HG02610 (cell line): Measurements from ENCODE around the gene YPEL1.

Experiments
- ATAC-seq: cut with Tn5 transposase; IDR thresholded peaks from one replicate; pipeline ENCODE4 v1.9.1; 2021; ENCODE audit warnings: mild to moderate bottlenecking, moderate library complexity; ENCODE audit not compliant: unreplicated experiment

Gene YPEL1

GRCh38 chr22:21735200-21736083, at the start of gene YPEL1:
Gene YPEL1 (minus strand): TSS chr22:21735794. CDS start chr22:21710744, 25,050 bp downstream.
- peak; percentile 87 for ATAC-seq

- no peak for ATAC-seq
Observed at GRCh38 chr22:21780259-21780658, 44.7 kb upstream of the YPEL1 start.

- no peak for ATAC-seq
Observed at GRCh38 chr22:21779444-21779843, 43.9 kb upstream of the YPEL1 start.

- ATAC-seq, result no peak
Observed at GRCh38 chr22:21778705-21779363, 43.2 kb upstream of the YPEL1 start.

- ATAC-seq, result no peak
Observed at GRCh38 chr22:21771631-21771976, 36.0 kb upstream of the YPEL1 start.

- no peak for ATAC-seq
Observed at GRCh38 chr22:21768435-21768834, 32.8 kb upstream of the YPEL1 start.

GRCh38 chr22:21766691-21767462, 31.3 kb upstream of the YPEL1 start:
- ATAC-seq, result peak; percentile 69

- no peak for ATAC-seq
Observed at GRCh38 chr22:21765909-21766529, 30.4 kb upstream of the YPEL1 start.

GRCh38 chr22:21764038-21764804, 28.6 kb upstream of the YPEL1 start:
- ATAC-seq, result no peak

- ATAC-seq, result peak; percentile 60
Observed at GRCh38 chr22:21762712-21763581, 27.4 kb upstream of the YPEL1 start.

GRCh38 chr22:21761994-21762680, 26.5 kb upstream of the YPEL1 start:
- no peak for ATAC-seq

GRCh38 chr22:21761086-21761485, 25.5 kb upstream of the YPEL1 start:
- no peak for ATAC-seq

- ATAC-seq, result no peak
Observed at GRCh38 chr22:21760640-21761039, 25.0 kb upstream of the YPEL1 start.

GRCh38 chr22:21759646-21760376, 24.2 kb upstream of the YPEL1 start:
- no peak for ATAC-seq

GRCh38 chr22:21759093-21759492, 23.5 kb upstream of the YPEL1 start:
- ATAC-seq, result no peak

- ATAC-seq, result no peak
Observed at GRCh38 chr22:21758091-21758864, 22.7 kb upstream of the YPEL1 start.

GRCh38 chr22:21755851-21756284, 20.3 kb upstream of the YPEL1 start:
- ATAC-seq, result peak; percentile 55
